Gastrocnemius medialis (tissue), 4 donors: ENCODE measurements around the gene CEPT1. TPM values are rescaled to one million over a fixed set of nuclear protein-coding genes. Genes with fewer than 3 reads are reported as not detected.
"Not testable (repeated sequence)": the region's sequence is repeated elsewhere in the genome, so short reads cannot be mapped to it uniquely, and the experiment has no call there.

Experiments
- ATAC-seq, 2 donors: fragments of 150-250 bp; one replicate each; pipeline ENCODE4 v1.9.1; 2016
- DNase-seq, 2 donors: peaks; one replicate each; pipeline ENCODE4 v3.0.0-alpha.2; 2019
- H3K27ac ChIP-seq, 4 donors: fragments of 200-600 bp; sonication (generic); 1 replicate in 1 of 4; 2 replicates in 3 of 4; pipeline ENCODE4 v1.5.1; 2016 to 2018; ENCODE audit warnings: mild to moderate bottlenecking in 2 of 4, moderate library complexity in 1 of 4
- H3K27me3 ChIP-seq, 3 donors: fragments of 200-600 bp; sonication (generic) in 2 of 3; 1 replicate in 1 of 3; 2 replicates in 2 of 3; pipeline versions ENCODE4 v1.5.1 to v1.6.0; 2016 to 2019; ENCODE audit warnings: mild to moderate bottlenecking in 1 of 3, moderate library complexity in 1 of 3
- H3K36me3 ChIP-seq, 2 donors: fragments of 200-600 bp; sonication (generic) in 1 of 2; one replicate each; pipeline ENCODE4 v1.5.1; 2017 to 2018
- H3K4me1 ChIP-seq, 2 donors: fragments of 200-600 bp; sonication (generic) in 1 of 2; one replicate each; pipeline ENCODE4 v1.5.1; 2016 to 2017; ENCODE audit warnings: mild to moderate bottlenecking in 2 of 2
- H3K4me3 ChIP-seq, 4 donors: fragments of 200-600 bp; sonication (generic) in 3 of 4; 1 replicate in 1 of 4; 2 replicates in 3 of 4; pipeline ENCODE4 v1.5.1; 2016 to 2019; ENCODE audit warnings: mild to moderate bottlenecking in 2 of 4
- H3K9me3 ChIP-seq, 3 donors: fragments of 200-600 bp; sonication (generic) in 2 of 3; 1 replicate in 1 of 3; 2 replicates in 2 of 3; pipeline ENCODE4 v1.5.1; 2016 to 2019
- POLR2A ChIP-seq, 2 donors: fragments of 450-650 bp; IDR thresholded peaks; one replicate each; pipeline ENCODE4 v1.6.1; 2017; ENCODE audit warnings: antibody characterized with exemption in 2 of 2, mild to moderate bottlenecking in 2 of 2, moderate library complexity in 2 of 2
- in situ Hi-C, 4 donors: fragments of 200-750 bp; cut with MboI; loops; one replicate each; pipeline versions ENCODE4 v1.15.0 to v1.8.0; 2017; ENCODE audit warnings: low sequenced_read_pairs in 4 of 4
- intact Hi-C: fragments of 100-400 bp; cut with DNase I; formaldehyde crosslinking; loops from one replicate; pipeline ENCODE4 v1.15.1; 2023; ENCODE audit warnings: low total_unique reads
- total RNA-seq, 4 donors: library from RNA; depleted of rRNA; stranded (reverse); fragments of >200 nt; gene quantifications; one replicate each; pipeline versions ENCODE4 v1.1.0 to v1.2.3, GENCODE V29; 2016
- TF ChIP-seq, protein P1 (sequence below), 5 experiments: fragments of 450-650 bp in 3 of 5; fragments of 200-600 bp in 2 of 5; sonication (generic) in 2 of 5; IDR thresholded peaks in 4 of 5; conservative IDR thresholded peaks in 1 of 5; 1 replicate in 4 of 5; 2 replicates in 1 of 5; pipeline ENCODE4 v1.5.1; 2016 to 2019; ENCODE audit warnings: antibody characterized with exemption in 5 of 5, mild to moderate bottlenecking in 3 of 5, moderate library complexity in 3 of 5

The CEPT1 gene
- 10 to 100 TPM in 2 of 4 donors, 1 to 10 TPM in 2; 8.2 to 14.8 (median 10.6) TPM for total RNA-seq

DNA sequence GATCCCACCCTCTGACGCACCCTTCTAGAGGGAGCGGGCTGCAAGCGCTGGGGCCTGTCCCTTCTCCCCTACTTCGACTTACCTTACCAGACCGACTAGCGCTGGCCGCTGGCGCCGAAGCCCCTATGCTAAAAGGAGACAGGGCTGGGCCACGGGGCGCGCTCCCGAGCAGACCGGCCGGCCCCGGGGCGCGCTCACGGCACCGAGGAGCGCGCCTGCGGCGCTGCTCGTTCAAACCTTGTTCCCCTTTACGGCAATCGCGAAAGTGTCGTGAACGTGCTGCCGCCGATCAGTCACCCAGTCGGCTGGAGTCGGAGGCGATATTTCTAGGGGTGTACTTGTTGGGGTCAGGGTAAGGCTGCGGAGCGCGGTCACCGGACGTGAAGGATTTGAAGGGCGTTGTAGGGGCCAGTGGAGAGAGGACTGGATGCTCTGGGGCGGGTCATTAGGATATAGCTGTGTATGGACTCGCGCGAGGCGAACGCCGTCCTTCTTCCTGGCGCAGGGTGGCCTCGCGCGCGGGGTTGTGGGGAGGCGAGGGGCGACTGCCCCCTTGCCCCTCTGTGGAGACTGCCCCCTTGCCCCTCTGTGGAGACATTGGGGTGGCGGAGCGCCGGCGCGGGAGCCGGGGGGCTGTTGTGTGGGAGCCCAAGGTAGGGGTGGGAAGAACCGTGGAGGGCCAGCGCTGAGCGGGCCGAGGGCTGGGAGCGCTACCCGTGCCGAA lies at the start of gene CEPT1, which contains the start of gene DRAM2:
CEPT1 (plus strand) TSS at position 268 of the 724 bp plus-strand sequence. CDS start 7,492 bp downstream, outside the sequence.
DRAM2 (minus strand) TSS at position 138 of the 724 bp plus-strand sequence. CDS start 8,539 bp downstream, outside the sequence.
- DNase-seq (peak; percentile 94), ATAC-seq (peak; percentile 93 to 96)
- TF ChIP-seq, protein P1, sequence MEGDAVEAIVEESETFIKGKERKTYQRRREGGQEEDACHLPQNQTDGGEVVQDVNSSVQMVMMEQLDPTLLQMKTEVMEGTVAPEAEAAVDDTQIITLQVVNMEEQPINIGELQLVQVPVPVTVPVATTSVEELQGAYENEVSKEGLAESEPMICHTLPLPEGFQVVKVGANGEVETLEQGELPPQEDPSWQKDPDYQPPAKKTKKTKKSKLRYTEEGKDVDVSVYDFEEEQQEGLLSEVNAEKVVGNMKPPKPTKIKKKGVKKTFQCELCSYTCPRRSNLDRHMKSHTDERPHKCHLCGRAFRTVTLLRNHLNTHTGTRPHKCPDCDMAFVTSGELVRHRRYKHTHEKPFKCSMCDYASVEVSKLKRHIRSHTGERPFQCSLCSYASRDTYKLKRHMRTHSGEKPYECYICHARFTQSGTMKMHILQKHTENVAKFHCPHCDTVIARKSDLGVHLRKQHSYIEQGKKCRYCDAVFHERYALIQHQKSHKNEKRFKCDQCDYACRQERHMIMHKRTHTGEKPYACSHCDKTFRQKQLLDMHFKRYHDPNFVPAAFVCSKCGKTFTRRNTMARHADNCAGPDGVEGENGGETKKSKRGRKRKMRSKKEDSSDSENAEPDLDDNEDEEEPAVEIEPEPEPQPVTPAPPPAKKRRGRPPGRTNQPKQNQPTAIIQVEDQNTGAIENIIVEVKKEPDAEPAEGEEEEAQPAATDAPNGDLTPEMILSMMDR (IDR thresholded peaks at IDR 0.05 in 4 of 5, conservative IDR thresholded peaks at IDR 0.05 in 1 of 5) = no peak
- TF ChIP-seq POLR2A (IDR thresholded peaks at IDR 0.05) = peak; percentile 58 to 69
- Histone ChIP-seq H3K4me3 (peak within 1 kb of the TSS; percentile 92 to 99 (median 96)), H3K9me3 (no peaks in the 10 kb centered on the region), H3K27me3 (no peaks in the 10 kb centered on the region), H3K36me3 (peaks cover 0 to 10% of the 10 kb centered on the region in 2 donors), H3K4me1 (peaks cover 28 to 42% of the 10 kb centered on the region in 2 donors), H3K27ac (peak within 1 kb of the TSS; percentile 94 to 98 (median 96))
- intact Hi-C loops (loop anchor here (5.0 to 10.0 kb wide), 3 partner anchors 178 to 625 kb away; partner anchors contain the start of genes ATP5PB, LRIF1 and WDR77), in situ Hi-C loops (loop anchor here in 2 of 4 donors (25.0 kb wide), 1 partner anchor 622 kb away; the partner anchor contains the start of gene DDX20 (in 2 of the 2))

DNA sequence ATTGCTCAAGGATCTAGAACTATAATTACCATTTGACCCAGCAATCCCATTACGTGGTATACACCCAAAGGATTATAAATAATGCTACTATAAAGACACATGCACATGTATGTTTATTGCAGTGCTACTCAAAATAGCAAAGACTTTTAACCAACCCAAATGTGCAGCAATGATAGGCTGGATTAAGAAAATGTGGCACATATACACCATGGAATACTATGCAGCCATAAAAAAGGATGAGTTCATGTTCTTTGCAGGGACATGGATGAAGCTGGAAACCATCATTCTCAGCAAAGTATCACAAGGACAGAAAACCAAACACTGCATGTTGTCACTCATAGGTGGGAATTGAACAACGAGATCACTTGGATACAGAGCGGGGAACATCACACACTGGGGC lies 44.6 kb upstream of the CEPT1 start:
- DNase-seq, H3K36me3 ChIP-seq, H3K4me3 ChIP-seq, H3K27me3 ChIP-seq, ATAC-seq, intact Hi-C loops, H3K9me3 ChIP-seq, in situ Hi-C loops, H3K4me1 ChIP-seq, H3K27ac ChIP-seq: not testable (repeated sequence)

DNA sequence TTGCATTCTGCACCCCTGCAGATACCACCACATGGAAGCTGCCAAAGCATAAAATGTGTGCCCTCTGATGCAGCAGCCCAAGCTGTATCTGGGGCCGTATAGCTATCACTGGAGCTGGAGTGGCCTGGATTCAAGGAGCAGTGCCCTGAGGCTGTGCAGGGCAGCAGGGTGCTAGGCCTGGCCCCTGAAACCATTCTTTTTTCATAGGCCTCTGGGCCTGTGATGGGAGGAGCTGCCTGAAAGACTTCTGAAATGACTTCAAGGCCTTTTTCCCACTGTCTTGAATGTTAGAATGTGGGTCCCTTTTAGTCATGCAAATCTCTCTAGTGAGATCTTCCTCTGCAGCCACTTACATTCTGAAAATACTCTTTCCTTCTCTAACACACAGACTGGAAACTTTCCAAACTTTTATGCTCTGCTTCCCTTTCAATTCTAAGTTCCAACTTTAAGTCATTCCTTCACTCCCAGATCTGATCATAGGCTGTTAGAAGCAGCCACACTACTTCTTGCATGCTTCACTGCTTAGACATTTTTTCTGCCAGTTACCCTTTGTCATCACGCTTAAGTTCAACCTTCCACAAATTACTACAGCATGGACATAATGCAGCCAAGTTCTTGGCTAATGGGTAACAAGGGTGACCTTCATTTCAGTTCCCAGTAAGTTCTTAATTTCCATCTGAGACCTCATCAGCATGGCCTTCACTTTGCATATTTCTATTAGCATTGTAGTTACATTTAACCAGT lies 42.5 kb upstream of the CEPT1 start:
- in situ Hi-C loops = no loop called here
- no peak for ATAC-seq
- Histone ChIP-seq H3K36me3 (no peaks in the 10 kb centered on the region), H3K9me3 (no peaks in the 10 kb centered on the region), H3K27ac (no peak overlapping the region), H3K27me3 (no peaks in the 10 kb centered on the region), H3K4me3 (no peak overlapping the region), H3K4me1 (no peaks in the 10 kb centered on the region)
- intact Hi-C loops = no loop called here
- DNase-seq = no peak
- TF ChIP-seq POLR2A (IDR thresholded peaks at IDR 0.05) = no peak
- TF ChIP-seq, protein P1 (IDR thresholded peaks at IDR 0.05 in 4 of 5, conservative IDR thresholded peaks at IDR 0.05 in 1 of 5) = no peak

DNA sequence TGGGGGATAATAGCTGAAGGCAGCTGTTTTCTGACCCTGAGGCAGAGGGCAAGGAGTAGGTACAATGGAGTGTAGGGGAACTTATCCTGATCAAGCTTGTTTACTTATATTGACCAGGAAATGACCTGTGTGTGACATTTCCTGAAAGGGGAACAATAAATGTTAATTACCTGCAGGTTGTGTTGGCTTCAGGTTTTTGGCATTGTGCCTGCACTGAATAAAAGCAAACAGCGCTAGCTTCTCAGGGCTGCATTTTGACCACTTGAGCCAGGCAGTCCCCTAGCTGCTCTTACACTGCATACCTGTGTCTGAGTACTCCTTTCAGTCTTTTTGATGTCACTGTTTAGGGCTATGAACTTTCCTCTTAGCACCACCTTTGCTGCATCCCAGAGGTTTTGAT lies 40.7 kb upstream of the CEPT1 start:
- Histone ChIP-seq H3K27ac (no peak overlapping the region), H3K4me1 (no peaks in the 10 kb centered on the region), H3K36me3 (no peaks in the 10 kb centered on the region), H3K27me3 (no peaks in the 10 kb centered on the region), H3K4me3 (no peak overlapping the region), H3K9me3 (no peaks in the 10 kb centered on the region)
- DNase-seq (no peak), ATAC-seq (no peak)
- intact Hi-C loops (no loop called here), in situ Hi-C loops (no loop called here)
- no peak for TF ChIP-seq POLR2A (IDR thresholded peaks at IDR 0.05)
- TF ChIP-seq, protein P1 (IDR thresholded peaks at IDR 0.05 in 4 of 5, conservative IDR thresholded peaks at IDR 0.05 in 1 of 5) = no peak
